GM06990 (cell line): Measurements from ENCODE around the gene TUBD1.

Source experiments
- DNase-seq: peaks from one replicate; pipeline ENCODE4 v3.0.0-alpha.2; 2011; ENCODE audit not compliant: insufficient read length; ENCODE audit errors: extremely low read depth
- H3K27me3 ChIP-seq: replicated peaks from 2 replicates; pipeline ENCODE4 v1.6.0; 2011; ENCODE audit warnings: low read length; ENCODE audit not compliant: control insufficient read depth, insufficient read depth
- H3K36me3 ChIP-seq: 2 replicates; pipeline ENCODE4 v1.5.1; 2011; ENCODE audit warnings: low read length; ENCODE audit not compliant: control insufficient read depth, insufficient read depth
- H3K4me3 ChIP-seq: replicated peaks from 2 replicates; pipeline ENCODE4 v1.5.1; 2011; ENCODE audit warnings: low read depth, mild to moderate bottlenecking, control low read depth, low read length
- CTCF ChIP-seq: IDR thresholded peaks from 2 replicates; pipeline ENCODE4 v1.5.1; 2011; ENCODE audit warnings: low read length, control low read depth, mild to moderate bottlenecking, inconsistent platforms; ENCODE audit not compliant: insufficient read depth, poor library complexity, severe bottlenecking

TUBD1 gene

DNA sequence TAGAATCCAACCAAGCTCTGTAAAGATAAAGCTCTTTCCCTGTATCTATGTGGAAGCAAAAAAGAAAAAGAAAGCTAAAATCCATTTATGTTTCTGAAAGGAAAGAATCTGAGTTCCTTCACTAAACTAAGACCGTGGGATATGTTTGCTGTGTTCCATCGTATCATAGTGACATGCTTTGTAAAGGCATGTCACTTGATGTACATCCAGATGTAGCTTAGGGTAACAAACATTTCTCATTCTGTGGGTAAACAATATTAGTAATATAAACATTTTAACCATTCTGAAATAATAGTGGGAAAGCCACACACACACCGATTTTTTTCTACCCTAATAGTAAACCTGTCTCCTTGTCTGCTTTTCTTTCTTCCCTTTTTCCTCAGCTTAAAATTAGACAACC lies 78.1 kb downstream of the TUBD1 start:
- TF ChIP-seq CTCF = no peak
- Histone ChIP-seq H3K36me3 (no peaks in the 10 kb centered on the region; the same call in 1 of the 2 replicates), H3K27me3 (no peaks in the 10 kb centered on the region), H3K4me3 (no peak overlapping the region)
- DNase-seq = no peak

DNA sequence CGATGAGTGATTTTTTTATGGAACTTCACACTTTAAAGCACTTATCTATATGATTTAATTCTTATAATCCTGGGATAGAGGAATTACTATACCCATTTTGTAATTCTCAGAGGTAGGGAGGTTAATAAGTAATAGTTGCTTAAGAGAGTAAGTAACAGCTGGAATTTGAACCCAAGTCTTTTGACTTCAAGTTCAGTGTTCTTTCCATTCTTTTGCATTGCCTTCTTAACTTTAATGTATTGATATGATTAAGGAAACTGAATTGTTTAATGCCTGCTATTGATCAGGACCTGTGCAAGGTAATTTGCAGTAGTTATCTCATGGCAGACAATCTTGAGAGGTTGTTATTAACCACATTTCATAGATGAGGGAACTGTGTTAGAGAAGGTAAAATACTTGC lies 78.5 kb downstream of the TUBD1 start:
- TF ChIP-seq CTCF = no peak

DNA sequence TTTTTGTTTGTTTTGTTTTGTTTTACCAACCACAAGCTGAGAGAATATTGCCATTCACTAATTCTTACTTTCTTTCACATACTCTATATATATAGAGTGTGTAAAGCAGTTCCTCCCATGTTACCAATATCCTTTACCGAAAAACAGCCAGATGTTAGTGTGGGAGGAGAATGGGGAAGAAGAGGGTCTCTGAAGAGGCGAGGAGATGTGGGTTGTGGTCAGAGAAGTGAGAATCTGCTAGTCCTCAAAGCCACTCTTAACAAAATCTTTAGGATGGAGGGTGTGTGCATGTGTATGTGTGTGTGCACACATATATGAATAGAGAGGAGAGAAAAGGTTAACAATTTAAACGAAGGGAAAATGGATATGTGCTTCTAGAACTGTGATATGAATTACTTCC lies 80.6 kb downstream of the TUBD1 start:
- no peak for TF ChIP-seq CTCF

More for the DNA sequence above, 78.5 kb downstream of the TUBD1 start:
- DNase-seq = no peak
- Histone ChIP-seq H3K4me3 (no peak overlapping the region), H3K36me3 (no peaks in the 10 kb centered on the region; the same call in 1 of the 2 replicates), H3K27me3 (no peaks in the 10 kb centered on the region)

GRCh38 chr17:59811209-59811608 lies 81.5 kb downstream of the TUBD1 start:
- Histone ChIP-seq H3K27me3 (no peaks in the 10 kb centered on the region), H3K4me3 (no peak overlapping the region), H3K36me3 (no peaks in the 10 kb centered on the region; the same call in 1 of the 2 replicates)
- DNase-seq = no peak
- TF ChIP-seq CTCF = no peak

More for the DNA sequence above, 80.6 kb downstream of the TUBD1 start:
- no peak overlapping the region for H3K4me3 ChIP-seq
- H3K27me3 ChIP-seq = no peaks in the 10 kb centered on the region
- H3K36me3 ChIP-seq = no peaks in the 10 kb centered on the region; the same call in 1 of the 2 replicates
- no peak for DNase-seq

DNA sequence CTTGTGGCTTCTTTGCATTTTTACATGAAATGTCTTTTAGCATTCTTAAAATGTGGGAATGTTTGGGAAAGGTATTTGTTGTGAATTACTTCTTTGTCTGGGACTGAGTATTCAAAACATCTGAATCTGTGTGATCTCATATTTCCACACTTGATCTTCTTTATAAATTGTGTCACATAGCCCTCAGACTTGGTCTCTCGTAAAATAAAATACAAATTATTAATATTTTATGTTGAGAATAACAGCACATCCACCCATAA lies 81.9 kb downstream of the TUBD1 start:
- no peak for TF ChIP-seq CTCF
- no peak for DNase-seq
- Histone ChIP-seq H3K4me3 (no peak overlapping the region), H3K36me3 (no peaks in the 10 kb centered on the region; the same call in 1 of the 2 replicates), H3K27me3 (no peaks in the 10 kb centered on the region)
